ENCODE data around the gene NUDT10.
"Not testable (repeated sequence)": the region's sequence is repeated elsewhere in the genome, so short reads cannot be mapped to it uniquely, and the experiment has no call there.

GRCh38 chrX:51332943-51333785 lies 542 bp downstream of the NUDT10 start:
- TF ChIP-seq CTCF, POLR2A (IDR thresholded peaks at IDR 0.05): not testable (repeated sequence)

Measured in right lobe of liver (tissue), 4 donors.